Left lung (tissue), 10 donors: ENCODE measurements around the gene CAMTA1. TPM values are rescaled to one million over a fixed set of nuclear protein-coding genes. Genes with fewer than 3 reads are reported as not detected.
A peak's percentile ranks its signal among the peaks of the same experiment; 100 is the strongest.

Experiments used
- ATAC-seq: fragments of 200-7000 bp; cut with Tn5 transposase; one replicate; pipeline ENCODE4 v1.9.1; 2020; ENCODE audit warnings: moderate library complexity
- DNase-seq, 4 donors: peaks; one replicate each; pipeline ENCODE4 v3.0.0-alpha.2; 2013 to 2020
- H3K27ac ChIP-seq, 2 donors: fragments of 200-600 bp; sonication (generic) in 1 of 2; one replicate each; pipeline versions ENCODE4 v1.5.0 to v1.8.0; 2020 to 2021
- H3K27me3 ChIP-seq, 2 donors: fragments of 200-600 bp; sonication (generic) in 1 of 2; one replicate each; pipeline versions ENCODE4 v1.5.0 to v1.8.0; 2020 to 2021
- H3K36me3 ChIP-seq, 2 donors: fragments of 200-600 bp; sonication (generic) in 1 of 2; one replicate each; pipeline versions ENCODE4 v1.5.0 to v1.8.0; 2020 to 2021
- H3K4me1 ChIP-seq, 2 donors: fragments of 200-600 bp; one replicate each; pipeline ENCODE4 v1.8.0; 2021
- H3K4me3 ChIP-seq, 2 donors: fragments of 200-600 bp; sonication (generic) in 1 of 2; one replicate each; pipeline versions ENCODE4 v1.5.0 to v1.8.0; 2020 to 2021; ENCODE audit warnings: mild to moderate bottlenecking in 1 of 2
- H3K9me3 ChIP-seq, 2 donors: fragments of 200-600 bp; sonication (generic) in 1 of 2; one replicate each; pipeline versions ENCODE4 v1.5.0 to v1.8.0; 2020 to 2021
- CTCF ChIP-seq, 2 donors: fragments of 200-600 bp; sonication (generic) in 1 of 2; IDR thresholded peaks; one replicate each; pipeline versions ENCODE4 v1.5.0 to v1.8.0; 2021; ENCODE audit warnings: antibody characterized with exemption in 2 of 2
- intact Hi-C, 2 donors: fragments of 100-400 bp; cut with DNase I; formaldehyde crosslinking; loops; one replicate each; pipeline versions ENCODE4 v1.11.2 to v1.14.2; 2022
- polyA plus RNA-seq, 6 donors: library from polyadenylated mRNA; unstranded; fragments of 120-200 nt; gene quantifications; one replicate each; pipeline ENCODE4 v1.2.1, GENCODE V29; 2013; ENCODE audit not compliant: insufficient read length in 6 of 6
- total RNA-seq, 2 donors: library from RNA; stranded (reverse); fragmentation: NEBNext Ultra II Directional; extraction: Animal tissue kit (Norgen Biotek cat#: 25700); gene quantifications; one replicate each; pipeline ENCODE4 v1.2.1, GENCODE V29; 2021
- donor health status: DM: no; HTN: yes; CAD: no.
- donor health status: DM: no; HTN: no; CAD: no.

The CAMTA1 gene
- total and polyA plus RNA-seq, 8 donors = 42.7 to 69.1 (median 49.4) TPM

DNA sequence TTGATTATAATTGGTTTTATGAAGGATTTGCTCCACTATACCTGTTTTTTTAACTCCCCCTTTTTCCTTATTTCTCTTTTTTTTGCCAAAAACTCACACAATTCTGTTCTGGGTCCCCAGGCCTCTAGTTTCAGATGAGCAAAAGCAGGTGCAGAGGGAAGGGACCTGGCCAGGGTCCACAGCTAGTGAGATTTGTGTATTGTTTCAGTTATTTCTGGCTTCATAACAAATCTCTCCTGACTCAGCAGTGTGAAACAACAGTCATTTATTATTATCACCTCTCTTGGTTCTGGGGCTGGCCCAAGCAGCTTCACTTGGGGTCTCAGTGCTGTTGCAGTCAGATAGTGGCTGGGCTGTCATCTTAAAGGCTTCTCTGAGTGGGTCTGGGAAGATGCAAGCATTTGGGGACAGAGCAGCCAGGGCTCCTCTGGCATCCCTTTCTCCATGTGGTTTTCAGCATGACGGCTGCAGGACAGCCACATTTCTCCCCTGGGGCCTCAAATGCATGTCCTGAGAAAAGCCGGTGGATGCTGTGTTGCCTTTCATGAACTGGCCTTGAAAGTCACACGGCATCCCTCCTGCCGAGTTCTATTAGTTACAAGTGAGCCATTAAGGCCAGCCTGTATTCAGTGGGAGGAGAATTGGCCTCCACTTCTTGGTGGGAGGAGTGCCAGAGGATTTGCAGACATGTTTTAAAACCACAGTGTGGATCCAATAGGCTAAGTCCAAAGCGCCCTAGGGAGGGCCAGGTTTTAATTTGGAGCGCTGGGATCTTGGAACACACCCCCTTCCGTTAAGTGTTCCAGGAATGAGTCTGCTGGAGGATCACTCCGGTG, 137.1 kb downstream of the CAMTA1 start:
- Histone ChIP-seq H3K27ac (no peak overlapping the region), H3K9me3 (no peaks in the 10 kb centered on the region), H3K36me3 (no peaks in the 10 kb centered on the region), H3K27me3 (no peaks in the 10 kb centered on the region), H3K4me1 (no peaks in the 10 kb centered on the region), H3K4me3 (no peak overlapping the region)
- DNase-seq (no peak), ATAC-seq (peak; percentile 27)
- intact Hi-C loops = no loop called here
- TF ChIP-seq CTCF (IDR thresholded peaks at IDR 0.05) = no peak

GRCh38 chr1:6923012-6923411, 137.8 kb downstream of the CAMTA1 start:
- Histone ChIP-seq H3K9me3 (no peaks in the 10 kb centered on the region), H3K36me3 (no peaks in the 10 kb centered on the region), H3K4me3 (no peak overlapping the region), H3K27me3 (no peaks in the 10 kb centered on the region), H3K4me1 (no peaks in the 10 kb centered on the region), H3K27ac (no peak overlapping the region)
- TF ChIP-seq CTCF (IDR thresholded peaks at IDR 0.05) = no peak
- ATAC-seq = no peak
- DNase-seq = no peak
- intact Hi-C loops = no loop called here

DNA sequence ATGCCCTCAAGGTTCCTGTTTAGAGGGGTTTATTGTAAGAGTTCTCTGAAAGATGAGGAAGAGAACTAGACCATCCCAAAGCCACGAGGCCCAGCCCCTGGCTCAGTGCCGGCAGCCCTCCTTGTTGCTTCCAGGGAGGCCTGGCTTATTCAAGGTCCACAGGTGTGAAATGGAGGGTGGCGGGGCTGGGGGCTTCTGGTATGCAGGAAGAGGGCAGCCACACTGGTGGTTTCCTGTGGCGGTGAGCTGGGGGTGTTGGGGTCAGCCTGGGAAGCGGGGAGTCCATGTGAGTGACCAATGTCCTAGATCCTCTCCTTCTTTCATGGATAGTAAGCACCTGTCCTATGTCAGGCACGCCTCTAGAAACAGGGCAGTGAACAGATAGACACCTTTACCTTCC, 138.2 kb downstream of the CAMTA1 start:
- ATAC-seq (no peak), DNase-seq (no peak)
- Histone ChIP-seq H3K9me3 (no peaks in the 10 kb centered on the region), H3K27ac (no peak overlapping the region), H3K4me3 (no peak overlapping the region), H3K36me3 (no peaks in the 10 kb centered on the region), H3K4me1 (no peaks in the 10 kb centered on the region), H3K27me3 (no peaks in the 10 kb centered on the region)
- intact Hi-C loops = no loop called here
- TF ChIP-seq CTCF (IDR thresholded peaks at IDR 0.05) = no peak

DNA sequence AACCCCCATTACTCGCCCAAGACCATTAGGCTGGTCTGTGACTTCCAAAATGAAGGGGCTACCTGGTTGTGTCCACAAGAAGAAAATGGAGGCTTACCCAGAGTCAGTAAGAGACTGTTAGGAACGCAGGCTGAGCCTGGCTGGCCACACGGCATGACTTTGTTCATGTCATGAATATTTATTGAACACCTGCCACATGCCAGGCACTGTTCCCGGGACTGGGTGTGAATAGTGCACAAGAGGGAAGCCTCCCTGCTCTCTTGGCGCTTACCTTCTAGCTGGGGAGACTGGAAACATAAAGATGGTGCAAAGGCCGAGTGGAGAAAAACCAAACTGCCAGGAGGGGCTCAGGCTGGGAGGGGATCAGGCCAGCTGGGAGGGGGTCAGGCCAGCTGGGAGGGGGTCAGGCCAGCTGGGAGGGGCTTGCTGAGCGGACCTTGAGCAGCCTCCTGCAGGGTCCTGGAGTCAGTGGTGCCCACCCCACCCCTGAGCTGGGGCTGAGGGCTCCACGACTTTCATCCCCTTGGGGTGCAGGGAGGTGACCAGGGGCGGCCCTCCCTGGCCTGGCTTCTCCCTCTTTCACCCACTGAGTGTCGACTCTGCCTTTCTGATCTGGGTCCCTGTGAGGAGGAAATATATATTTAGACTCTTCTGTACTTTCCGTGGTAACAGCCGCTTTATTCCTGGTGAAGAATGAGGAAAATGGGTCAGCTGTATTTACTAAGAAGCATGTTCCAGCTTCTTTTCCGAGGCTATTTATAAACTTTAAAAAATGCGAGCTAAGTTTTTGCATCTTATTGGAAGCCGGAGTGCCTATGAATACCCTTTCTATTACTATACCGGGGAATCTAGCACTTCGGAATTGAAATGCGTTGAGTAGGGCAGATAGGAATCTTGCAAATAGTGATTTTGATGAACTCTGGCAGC, 139.0 kb downstream of the CAMTA1 start:
- DNase-seq (no peak), ATAC-seq (no peak)
- intact Hi-C loops = no loop called here
- Histone ChIP-seq H3K27me3 (no peaks in the 10 kb centered on the region), H3K27ac (no peak overlapping the region), H3K9me3 (no peaks in the 10 kb centered on the region), H3K4me1 (no peaks in the 10 kb centered on the region), H3K4me3 (no peak overlapping the region), H3K36me3 (no peaks in the 10 kb centered on the region)
- TF ChIP-seq CTCF (IDR thresholded peaks at IDR 0.05) = no peak

DNA sequence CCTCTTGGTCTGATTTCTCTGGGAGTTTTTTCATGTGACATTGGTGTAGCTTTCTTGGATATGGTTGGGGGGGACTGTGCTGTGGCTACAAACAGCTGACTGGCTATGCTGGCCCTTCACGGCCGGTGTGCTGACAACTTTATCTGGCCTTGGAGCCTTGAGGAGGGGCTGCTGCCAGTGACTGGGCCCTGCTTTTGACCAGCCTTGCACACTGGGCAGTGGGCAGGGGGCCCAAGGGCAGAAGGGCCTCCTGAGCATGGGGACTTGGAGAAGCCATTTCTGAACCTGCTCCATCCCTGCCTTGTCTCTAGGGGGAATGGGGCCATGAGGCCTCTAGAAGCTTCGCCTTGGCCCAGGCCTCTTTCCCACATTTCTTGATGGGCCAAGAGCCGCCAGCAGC, 139.6 kb downstream of the CAMTA1 start:
- Histone ChIP-seq H3K4me1 (no peaks in the 10 kb centered on the region), H3K4me3 (no peak overlapping the region), H3K27ac (no peak overlapping the region), H3K27me3 (no peaks in the 10 kb centered on the region), H3K9me3 (no peaks in the 10 kb centered on the region), H3K36me3 (no peaks in the 10 kb centered on the region)
- ATAC-seq (no peak), DNase-seq (no peak)
- intact Hi-C loops = no loop called here
- TF ChIP-seq CTCF (IDR thresholded peaks at IDR 0.05) = no peak
